ENCODE data around the gene DNMT3B.
A peak's percentile ranks its signal among the peaks of the same experiment; 100 is the strongest.

The DNMT3B gene

GRCh38 chr20:32820698-32821377 lies 58.7 kb downstream of the DNMT3B start:
- H3K4me3 ChIP-seq (ENCODE audit: low read depth, low read length) = peak overlapping the region; percentile 96

- no peak overlapping the region for H3K4me3 ChIP-seq (ENCODE audit: low read depth, low read length)
Observed at GRCh38 chr20:32822225-32822624, 60.0 kb downstream of the DNMT3B start.

DNA sequence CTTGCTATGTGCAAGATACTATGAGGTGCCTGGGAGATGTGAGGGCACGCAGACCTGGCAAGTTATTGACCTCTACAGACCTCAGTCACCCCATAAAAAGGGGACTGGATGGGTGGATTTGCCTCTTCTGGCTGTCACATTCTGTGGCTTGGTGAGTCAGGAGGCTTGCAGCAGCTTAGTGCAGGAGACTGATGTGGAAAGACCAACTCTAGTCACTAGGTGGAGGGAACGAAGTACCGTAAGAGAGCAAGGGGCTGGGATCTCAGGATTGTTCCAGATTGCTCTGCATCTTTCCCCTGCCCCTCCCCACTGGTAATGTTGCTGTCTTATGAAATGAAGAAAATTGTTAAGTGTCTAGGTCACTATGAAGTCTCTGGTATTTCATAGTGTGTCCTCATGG lies 60.9 kb downstream of the DNMT3B start:
- no peak overlapping the region for H3K4me3 ChIP-seq (ENCODE audit: low read depth, low read length)

DNA sequence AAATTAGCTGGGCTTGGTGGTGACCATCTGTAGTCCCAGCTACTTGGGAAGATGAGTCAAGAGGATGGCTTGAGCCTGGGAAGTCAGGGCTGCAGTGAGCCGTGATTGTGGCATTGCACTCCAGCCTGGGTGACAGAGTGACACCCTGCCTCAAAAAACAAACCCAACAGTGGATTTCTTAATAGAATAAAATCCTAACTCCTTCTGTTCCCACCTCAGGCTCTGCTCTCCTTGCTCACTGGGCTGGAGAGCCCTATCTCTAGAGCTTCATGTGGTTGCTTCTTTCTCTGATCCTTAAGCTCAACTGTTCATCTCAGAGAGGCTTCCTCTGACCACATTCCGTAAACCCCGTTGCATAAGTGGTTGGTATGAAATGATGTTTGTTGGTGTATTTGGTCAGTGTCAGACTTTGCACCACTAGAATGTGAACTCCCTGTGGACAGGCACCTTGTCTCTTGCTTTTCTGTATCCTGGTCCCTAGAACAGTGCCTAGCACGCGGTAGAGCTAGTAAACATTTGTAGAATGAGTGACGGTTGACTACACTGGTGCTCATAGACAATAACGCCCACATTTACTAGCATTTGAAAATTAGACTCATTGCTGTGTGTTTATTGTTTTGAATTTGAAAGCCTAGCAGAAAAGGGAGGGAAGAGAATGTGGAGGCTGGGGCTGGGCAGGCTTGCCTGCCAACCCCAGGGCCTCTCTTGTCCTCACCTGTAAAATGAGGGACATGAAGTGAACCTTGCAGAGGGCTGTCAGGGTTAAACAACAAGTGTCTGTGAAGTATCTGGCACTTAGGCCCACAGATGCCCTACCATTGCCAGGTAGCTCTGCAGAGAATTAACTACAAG lies 61.8 kb downstream of the DNMT3B start:
- H3K4me3 ChIP-seq (ENCODE audit: low read depth, low read length) = no peak overlapping the region

GRCh38 chr20:32828029-32828680 lies 66.0 kb downstream of the DNMT3B start:
- H3K4me3 ChIP-seq (ENCODE audit: low read depth, low read length) = no peak overlapping the region

DNA sequence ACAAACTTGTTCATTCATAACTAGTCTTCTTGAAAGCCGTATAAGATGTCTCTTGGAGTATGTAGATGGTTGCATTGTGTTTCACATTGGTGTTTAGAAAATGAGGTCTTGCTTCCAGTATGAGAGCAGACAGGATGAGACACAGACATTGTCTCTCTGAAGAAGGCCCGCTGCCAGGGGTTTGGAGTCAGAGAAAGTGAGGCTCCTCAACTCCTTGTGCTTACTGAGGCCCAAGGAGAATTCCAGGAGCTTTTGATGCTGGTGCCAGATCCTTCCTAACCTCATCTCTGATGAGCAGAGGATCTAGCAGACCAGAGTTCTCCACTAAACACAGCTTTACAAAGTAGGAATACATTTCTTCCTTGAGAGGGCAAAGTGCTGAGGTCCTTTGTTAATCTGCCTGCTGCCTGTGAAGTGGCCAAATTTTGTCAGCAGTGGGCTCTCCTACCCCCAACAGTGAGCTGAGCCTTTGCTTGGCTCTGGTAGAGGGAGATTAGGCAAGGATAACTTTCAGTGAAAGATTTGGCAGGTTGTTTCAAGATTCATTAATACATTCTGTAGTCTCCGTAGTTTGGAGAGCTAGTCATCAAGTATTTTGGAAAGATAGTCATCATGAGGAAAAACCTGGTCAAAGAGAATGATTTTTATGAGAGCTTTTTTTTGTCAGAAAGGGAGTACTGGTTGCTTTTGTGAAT lies 67.3 kb downstream of the DNMT3B start:
- H3K4me3 ChIP-seq (ENCODE audit: low read depth, low read length) = no peak overlapping the region

DNA sequence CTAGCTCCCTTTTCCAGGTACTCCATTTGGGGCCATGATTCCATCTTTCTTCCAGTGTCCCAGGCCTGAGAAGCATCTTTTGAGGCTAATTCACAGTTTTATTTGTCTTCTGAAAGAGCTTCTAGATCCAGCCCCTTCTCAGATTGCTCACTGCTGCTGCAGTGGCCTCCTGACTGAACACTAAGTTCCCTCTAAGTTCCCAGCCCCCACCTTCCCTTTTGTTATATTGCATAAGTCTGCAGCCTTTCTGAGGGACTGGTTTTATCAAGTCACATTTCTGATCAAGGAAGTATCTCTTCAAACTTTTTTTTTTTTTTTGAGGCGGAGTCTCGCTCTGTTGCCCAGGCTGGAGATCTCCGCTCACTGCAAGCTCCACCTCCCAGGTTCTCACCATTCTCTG lies 68.3 kb downstream of the DNMT3B start:
- no peak overlapping the region for H3K4me3 ChIP-seq (ENCODE audit: low read depth, low read length)

GRCh38 chr20:32831982-32832381 lies 69.8 kb downstream of the DNMT3B start:
- no peak overlapping the region for H3K4me3 ChIP-seq (ENCODE audit: low read depth, low read length)

- no peak overlapping the region for H3K4me3 ChIP-seq (ENCODE audit: low read depth, low read length)
Observed at GRCh38 chr20:32832664-32833063, 70.5 kb downstream of the DNMT3B start.

DNA sequence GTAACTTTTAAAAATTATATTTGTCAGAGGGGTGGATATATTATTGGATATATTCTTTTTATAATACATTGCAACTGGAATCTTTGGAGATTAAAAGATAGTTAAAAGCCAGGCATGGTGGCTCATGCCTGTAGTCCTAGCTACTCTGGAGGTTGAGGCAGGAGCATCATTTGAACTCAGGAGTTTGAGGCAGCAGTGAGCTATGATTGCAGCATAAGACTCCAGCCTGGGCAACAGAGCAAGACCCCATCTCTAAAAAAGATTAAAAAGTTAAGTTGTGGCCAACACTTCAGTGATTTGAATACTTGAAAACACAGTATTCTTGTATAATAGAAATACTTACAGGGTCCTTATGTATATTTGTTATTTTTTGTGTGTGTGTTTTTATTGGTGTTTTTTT lies 72.8 kb downstream of the DNMT3B start:
- no peak overlapping the region for H3K4me3 ChIP-seq (ENCODE audit: low read depth, low read length)

DNA sequence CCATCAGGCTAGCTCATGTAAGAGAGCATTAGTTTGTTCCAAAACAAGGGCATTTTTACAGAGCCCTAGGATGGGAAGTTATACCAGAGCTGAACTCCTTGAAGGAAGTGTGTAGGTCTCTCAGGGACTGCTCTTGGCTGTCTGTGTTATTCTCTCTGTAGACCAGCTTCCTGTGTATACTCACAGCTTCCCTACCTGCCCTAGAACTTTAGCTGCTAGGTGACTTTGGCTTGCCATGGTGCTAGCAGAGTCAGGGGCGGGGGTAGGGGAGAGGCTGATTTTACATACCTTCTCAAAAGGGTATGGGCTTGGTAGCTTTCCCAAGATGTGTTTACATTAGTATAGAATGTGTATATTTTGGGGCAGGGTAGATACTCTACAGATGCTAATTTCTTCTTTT lies 75.0 kb downstream of the DNMT3B start:
- no peak overlapping the region for H3K4me3 ChIP-seq (ENCODE audit: low read depth, low read length)

DNA sequence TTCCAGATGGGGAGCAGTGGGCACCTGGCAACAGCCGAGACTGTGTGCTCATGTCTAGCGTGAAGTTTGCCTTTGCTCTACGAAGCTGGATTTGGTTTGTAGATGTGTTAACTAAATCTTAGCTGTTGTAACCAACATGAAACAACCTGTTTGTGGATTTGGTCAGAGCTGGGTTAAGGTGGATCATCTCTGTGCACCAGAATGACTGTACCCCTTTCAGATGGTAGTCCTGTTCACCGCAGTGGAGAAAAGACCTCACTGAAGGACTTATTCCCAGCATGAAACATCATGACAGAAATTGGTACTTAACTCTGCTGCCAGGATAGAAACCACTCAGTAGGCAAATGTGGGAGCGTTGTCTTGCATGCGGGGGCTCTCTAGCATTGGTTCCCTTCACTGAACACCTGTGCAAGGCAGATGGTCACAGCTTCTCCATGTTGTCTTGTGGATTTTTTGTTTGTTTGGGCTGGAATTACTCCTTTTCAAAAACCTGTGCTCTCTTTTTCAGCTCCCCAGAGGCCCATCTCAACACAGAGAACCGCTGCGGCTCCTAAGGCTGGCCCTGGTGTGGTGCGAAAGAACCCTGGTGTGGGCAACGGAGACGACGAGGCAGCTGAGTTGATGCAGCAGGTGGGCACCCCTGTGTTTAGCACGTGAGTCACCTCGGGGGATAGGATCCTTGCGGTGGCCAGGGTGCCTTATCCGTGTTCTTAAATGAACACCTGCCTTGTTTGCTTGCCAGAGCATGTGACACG lies 77.2 kb downstream of the DNMT3B start:
- H3K4me3 ChIP-seq (ENCODE audit: low read depth, low read length) = no peak overlapping the region

DNA sequence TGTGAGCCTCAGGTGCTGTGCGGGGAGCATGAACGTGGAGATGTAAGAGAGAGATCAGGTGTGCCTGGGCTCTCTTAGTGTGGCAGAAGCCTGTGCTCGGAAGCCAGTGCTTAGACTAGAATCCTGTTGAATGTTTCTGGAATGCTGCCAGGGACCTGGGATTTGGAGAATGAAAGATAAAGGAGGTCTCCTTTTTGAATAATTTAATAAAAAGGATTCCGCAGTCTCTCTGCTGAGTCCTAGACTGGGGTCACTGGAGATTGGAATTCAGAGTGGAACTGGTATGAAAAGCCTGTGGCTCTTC lies 77.7 kb downstream of the DNMT3B start:
- no peak overlapping the region for H3K4me3 ChIP-seq (ENCODE audit: low read depth, low read length)

DNA sequence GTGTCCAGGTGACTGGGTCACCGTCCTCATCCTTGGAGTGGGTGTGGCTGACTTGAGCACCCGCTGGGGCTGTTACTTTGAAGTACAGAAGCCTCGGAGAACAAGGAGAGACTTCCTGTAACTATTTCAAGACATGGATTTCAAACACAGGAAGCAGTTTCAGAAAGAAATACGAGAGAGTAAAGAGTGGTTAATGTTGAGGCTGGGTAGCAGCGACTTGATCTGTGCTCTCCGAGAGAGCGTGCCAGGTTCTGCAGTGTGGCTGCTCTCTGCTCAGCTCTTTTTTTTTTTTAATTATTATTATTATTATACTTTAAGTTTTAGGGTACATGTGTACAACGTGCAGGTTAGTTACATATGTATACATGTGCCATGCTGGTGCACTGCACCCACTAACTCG lies 79.0 kb downstream of the DNMT3B start:
- no peak overlapping the region for H3K4me3 ChIP-seq (ENCODE audit: low read depth, low read length)

GRCh38 chr20:32841632-32842031 lies 79.4 kb downstream of the DNMT3B start:
- no peak overlapping the region for H3K4me3 ChIP-seq (ENCODE audit: low read depth, low read length)

DNA sequence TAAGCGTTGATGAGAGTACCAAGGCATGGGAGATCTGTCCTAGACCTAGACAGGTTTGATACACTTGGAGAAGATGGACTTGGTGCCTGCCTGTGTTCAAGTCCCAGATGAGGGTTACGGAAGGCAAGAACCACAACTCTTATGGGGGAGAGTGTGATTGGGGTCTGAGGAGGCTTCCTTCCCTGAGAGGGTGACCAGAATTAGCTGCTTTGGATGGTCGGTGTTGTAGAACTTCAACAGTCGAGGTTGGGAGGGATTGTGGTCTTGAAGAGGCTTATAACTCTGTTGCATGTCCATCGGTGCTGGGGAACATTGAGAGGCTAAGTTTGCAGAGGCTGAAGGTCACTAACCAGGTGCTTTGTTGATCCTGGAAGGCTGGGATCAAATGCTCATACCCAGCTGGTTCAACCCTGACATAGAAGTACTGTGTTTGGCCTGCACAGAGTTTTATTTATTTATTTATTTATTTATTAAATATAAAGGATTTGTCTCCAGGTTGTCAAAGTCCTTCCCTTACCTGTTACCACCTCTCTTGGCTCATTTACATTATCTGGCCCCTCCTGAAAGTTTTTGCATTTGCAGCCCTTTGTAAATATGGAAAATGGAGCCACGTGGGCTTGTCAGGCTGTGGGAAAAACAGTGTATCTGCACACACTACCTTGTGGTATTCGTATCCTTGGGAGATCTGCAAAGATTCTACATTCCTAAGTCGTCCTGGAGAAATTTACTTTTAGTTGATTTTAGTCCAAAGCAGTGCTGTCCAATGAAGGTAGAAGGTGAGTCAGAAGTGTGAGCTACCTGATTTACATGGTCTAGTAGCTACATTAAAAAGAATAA lies 80.7 kb downstream of the DNMT3B start:
- no peak overlapping the region for H3K4me3 ChIP-seq (ENCODE audit: low read depth, low read length)

- H3K4me3 ChIP-seq (ENCODE audit: low read depth, low read length) = no peak overlapping the region
Observed at GRCh38 chr20:32845786-32846185, 83.6 kb downstream of the DNMT3B start.

DNA sequence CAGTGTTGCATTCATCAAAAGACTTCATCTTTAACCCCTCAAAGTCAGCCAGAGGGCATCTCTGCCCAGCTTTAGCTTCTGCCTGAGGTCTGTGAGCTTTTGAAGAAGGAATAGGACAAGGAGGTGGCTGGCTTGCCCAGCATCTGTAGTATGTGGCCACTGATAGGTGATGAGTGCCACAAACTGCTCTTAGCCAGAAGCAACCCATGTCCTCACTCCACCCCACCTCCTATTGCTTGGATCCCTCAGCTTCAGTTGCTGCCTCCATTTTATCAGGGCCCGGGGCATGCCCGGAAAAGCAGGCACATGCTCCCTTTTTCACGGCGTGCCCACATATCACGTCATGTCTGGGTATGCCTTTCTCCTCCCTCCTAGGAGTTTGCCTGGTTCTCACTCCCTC lies 84.7 kb downstream of the DNMT3B start:
- no peak overlapping the region for H3K4me3 ChIP-seq (ENCODE audit: low read depth, low read length)

DNA sequence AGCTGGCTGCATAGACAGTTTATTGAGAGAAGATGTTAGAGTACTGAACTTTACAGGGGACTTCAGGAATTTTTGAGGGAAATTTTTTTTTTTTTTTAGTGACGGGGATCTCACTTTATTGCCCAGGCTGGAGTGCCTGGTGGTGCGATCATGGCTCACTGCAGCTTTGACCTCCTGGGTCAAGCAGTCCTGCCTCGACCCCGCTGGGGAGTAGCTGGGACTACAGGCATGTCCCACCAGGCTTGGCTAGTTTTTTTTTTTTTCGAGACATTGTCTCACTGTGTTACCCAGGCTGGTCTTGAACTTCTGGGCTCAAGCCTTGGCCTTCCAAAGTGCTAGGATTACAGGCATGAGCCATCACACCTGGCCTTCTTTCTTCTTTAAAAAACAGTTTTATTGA lies 85.8 kb downstream of the DNMT3B start:
- no peak overlapping the region for H3K4me3 ChIP-seq (ENCODE audit: low read depth, low read length)

- H3K4me3 ChIP-seq (ENCODE audit: low read depth, low read length) = no peak overlapping the region
Observed at GRCh38 chr20:32848846-32849245, 86.7 kb downstream of the DNMT3B start.

Data from iPS-11a (cell line).